ENCODE measurements around the gene MTCH1. TPM values are rescaled to one million over a fixed set of nuclear protein-coding genes. Genes with fewer than 3 reads are reported as not detected.
"Not testable (repeated sequence)": the region's sequence is repeated elsewhere in the genome, so short reads cannot be mapped to it uniquely, and the experiment has no call there.

MTCH1 gene
- total and polyA plus RNA-seq, 10 of the 15 experiments (the other 5 are each of a cell fraction or from before 2014, with no cell fraction given) = 7.2 to 128 (median 85.2) TPM

DNA sequence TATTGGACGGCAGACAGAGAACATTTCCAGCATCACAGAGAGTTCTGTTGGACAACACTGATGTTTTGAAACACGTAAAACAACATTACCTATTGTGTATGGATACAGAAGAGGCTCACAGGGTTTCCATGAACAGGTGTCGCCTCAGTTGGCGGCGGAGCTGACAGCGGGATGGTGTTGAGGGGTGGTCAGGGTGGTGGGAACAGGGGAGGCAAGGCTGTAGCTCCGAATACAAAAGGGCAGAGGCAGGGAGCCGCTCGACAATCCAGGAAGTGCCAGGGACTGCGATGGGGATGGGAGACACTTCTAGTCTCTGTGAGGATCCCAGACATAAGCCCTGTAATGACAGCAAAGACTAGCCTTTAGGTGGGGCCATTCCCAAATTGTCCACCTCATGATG lies 46.0 kb downstream of the MTCH1 start (continued):
- TF ChIP-seq, protein P1, sequence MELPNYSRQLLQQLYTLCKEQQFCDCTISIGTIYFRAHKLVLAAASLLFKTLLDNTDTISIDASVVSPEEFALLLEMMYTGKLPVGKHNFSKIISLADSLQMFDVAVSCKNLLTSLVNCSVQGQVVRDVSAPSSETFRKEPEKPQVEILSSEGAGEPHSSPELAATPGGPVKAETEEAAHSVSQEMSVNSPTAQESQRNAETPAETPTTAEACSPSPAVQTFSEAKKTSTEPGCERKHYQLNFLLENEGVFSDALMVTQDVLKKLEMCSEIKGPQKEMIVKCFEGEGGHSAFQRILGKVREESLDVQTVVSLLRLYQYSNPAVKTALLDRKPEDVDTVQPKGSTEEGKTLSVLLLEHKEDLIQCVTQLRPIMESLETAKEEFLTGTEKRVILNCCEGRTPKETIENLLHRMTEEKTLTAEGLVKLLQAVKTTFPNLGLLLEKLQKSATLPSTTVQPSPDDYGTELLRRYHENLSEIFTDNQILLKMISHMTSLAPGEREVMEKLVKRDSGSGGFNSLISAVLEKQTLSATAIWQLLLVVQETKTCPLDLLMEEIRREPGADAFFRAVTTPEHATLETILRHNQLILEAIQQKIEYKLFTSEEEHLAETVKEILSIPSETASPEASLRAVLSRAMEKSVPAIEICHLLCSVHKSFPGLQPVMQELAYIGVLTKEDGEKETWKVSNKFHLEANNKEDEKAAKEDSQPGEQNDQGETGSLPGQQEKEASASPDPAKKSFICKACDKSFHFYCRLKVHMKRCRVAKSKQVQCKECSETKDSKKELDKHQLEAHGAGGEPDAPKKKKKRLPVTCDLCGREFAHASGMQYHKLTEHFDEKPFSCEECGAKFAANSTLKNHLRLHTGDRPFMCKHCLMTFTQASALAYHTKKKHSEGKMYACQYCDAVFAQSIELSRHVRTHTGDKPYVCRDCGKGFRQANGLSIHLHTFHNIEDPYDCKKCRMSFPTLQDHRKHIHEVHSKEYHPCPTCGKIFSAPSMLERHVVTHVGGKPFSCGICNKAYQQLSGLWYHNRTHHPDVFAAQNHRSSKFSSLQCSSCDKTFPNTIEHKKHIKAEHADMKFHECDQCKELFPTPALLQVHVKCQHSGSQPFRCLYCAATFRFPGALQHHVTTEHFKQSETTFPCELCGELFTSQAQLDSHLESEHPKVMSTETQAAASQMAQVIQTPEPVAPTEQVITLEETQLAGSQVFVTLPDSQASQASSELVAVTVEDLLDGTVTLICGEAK (IDR thresholded peaks at IDR 0.05; ENCODE audit: borderline replicate concordance) = no peak
- TF ChIP-seq ZBED1 (IDR thresholded peaks at IDR 0.05; ENCODE audit: borderline replicate concordance) (no peak), JUNB (IDR thresholded peaks at IDR 0.05) (no peak), CBFB (IDR thresholded peaks at IDR 0.05; ENCODE audit: low read depth) (no peak)

DNA sequence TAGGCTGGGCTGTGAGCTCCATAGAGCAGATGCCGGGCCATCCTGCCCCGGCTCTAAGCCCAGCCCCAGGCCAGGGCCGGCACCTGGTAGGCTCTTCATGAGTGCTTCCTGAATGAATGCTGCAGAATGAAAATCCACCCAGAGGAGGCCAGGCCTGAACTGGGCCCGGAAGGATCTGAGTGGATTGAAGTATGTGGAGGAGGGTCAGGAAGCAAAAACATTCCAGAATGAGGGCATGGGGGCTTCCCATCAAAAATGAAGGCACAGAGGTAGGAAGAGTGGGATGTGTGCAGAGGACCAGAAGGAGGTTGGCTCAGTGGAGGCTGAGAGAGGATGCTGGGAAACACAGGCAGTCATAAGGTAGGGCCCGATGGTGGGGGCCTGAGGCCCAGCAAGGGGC lies 47.0 kb downstream of the MTCH1 start:
- H3K4me3 ChIP-seq; H3K27me3 ChIP-seq (replicated peaks in 1 of 2; ENCODE audit: control insufficient read depth in 2 of 2, insufficient read depth in 2 of 2, low read length in 1 of 2); H3K4me1 ChIP-seq (ENCODE audit: control insufficient read depth, insufficient read depth, low read length); DNase-seq (ENCODE audit: low read depth, low spot score); H3K4me2 ChIP-seq (ENCODE audit: control insufficient read depth, insufficient read depth); RAD21 ChIA-PET (ENCODE audit: unreplicated experiment); H3K9ac ChIP-seq (ENCODE audit: control insufficient read depth, insufficient read depth, low read length); in situ Hi-C loops (cut with MboI); BruUV-seq (replicated peaks); POLR2A ChIA-PET; FAIRE-seq; intact Hi-C loops (cut with micrococcal nuclease; ENCODE audit: unreplicated experiment); H2AFZ ChIP-seq (ENCODE audit: control insufficient read depth, low read depth, low read length); ATAC-seq; H3K36me3 ChIP-seq (ENCODE audit: control insufficient read depth in 2 of 2, insufficient read depth in 2 of 2, low read length in 1 of 2); H3K9me3 ChIP-seq (replicated peaks; ENCODE audit: control insufficient read depth, insufficient read depth, low read length); CTCF ChIA-PET; H3K79me2 ChIP-seq (ENCODE audit: control insufficient read depth, insufficient read depth, low read length); H3K27ac ChIP-seq (ENCODE audit: control insufficient read depth, insufficient read depth); H4K20me1 ChIP-seq (ENCODE audit: control insufficient read depth, insufficient read depth); SMC1A ChIA-PET (ENCODE audit: uncharacterized antibody, unreplicated experiment): not testable (repeated sequence)
- 48% methylated on average over 5 of the region's 5 CpGs for WGBS (ENCODE audit: insufficient coverage, insufficient replicate concordance, low lambda C conversion rate, missing lambda C conversion rate)
